ENCODE data around the gene BTBD16. TPM values are rescaled to one million over a fixed set of nuclear protein-coding genes. Genes with fewer than 3 reads are reported as not detected.

The BTBD16 gene
- total RNA-seq, 2 donors from 2014 or later: not detected

- ATAC-seq (no peak), DNase-seq (ENCODE audit: low spot score in 2 of 2) (no peak)
- Mint-ChIP-seq H3K9me3 (no peaks in the 10 kb centered on the region), H3K27ac (no peak overlapping the region), H3K36me3 (no peaks in the 10 kb centered on the region)
These were observed 67.7 kb downstream of the BTBD16 start for GRCh38 chr10:122338609-122339441.

- DNase-seq (ENCODE audit: low spot score in 2 of 2) (no peak), ATAC-seq (no peak)
- Mint-ChIP-seq H3K9me3 (no peaks in the 10 kb centered on the region), H3K36me3 (no peaks in the 10 kb centered on the region), H3K27ac (no peak overlapping the region)
These were observed 70.2 kb downstream of the BTBD16 start for GRCh38 chr10:122341141-122341810.

- H3K27ac Mint-ChIP-seq: no peak overlapping the region
- ATAC-seq: peak; percentile 59 to 64
- DNase-seq (ENCODE audit: low spot score in 2 of 2): peak in 1 of 2 donors; percentile 55
- H3K36me3 Mint-ChIP-seq: no peaks in the 10 kb centered on the region
- no peaks in the 10 kb centered on the region for H3K9me3 Mint-ChIP-seq
These were observed 71.4 kb downstream of the BTBD16 start for GRCh38 chr10:122342293-122343134.

- ATAC-seq (no peak), DNase-seq (ENCODE audit: low spot score in 2 of 2) (no peak)
- Mint-ChIP-seq H3K27ac (no peak overlapping the region), H3K9me3 (no peaks in the 10 kb centered on the region), H3K36me3 (no peaks in the 10 kb centered on the region)
These were observed 72.2 kb downstream of the BTBD16 start for GRCh38 chr10:122343135-122343800.

GRCh38 chr10:122343936-122344335 lies 72.8 kb downstream of the BTBD16 start:
- DNase-seq (ENCODE audit: low spot score in 2 of 2): no peak
- Mint-ChIP-seq H3K36me3 (no peaks in the 10 kb centered on the region), H3K9me3 (no peaks in the 10 kb centered on the region), H3K27ac (no peak overlapping the region)
- peak in 1 of 2 donors; percentile 19 for ATAC-seq

- ATAC-seq: peak; percentile 72 to 79
- peak overlapping the region in 1 of 2 donors; percentile 36 for H3K27ac Mint-ChIP-seq
- H3K9me3 Mint-ChIP-seq: no peaks in the 10 kb centered on the region
- no peak for DNase-seq (ENCODE audit: low spot score in 2 of 2)
- H3K36me3 Mint-ChIP-seq: no peaks in the 10 kb centered on the region
These were observed 73.7 kb downstream of the BTBD16 start for GRCh38 chr10:122344741-122345258.

GRCh38 chr10:122346326-122346950 lies 75.3 kb downstream of the BTBD16 start:
- ATAC-seq (no peak), DNase-seq (ENCODE audit: low spot score in 2 of 2) (no peak)
- Mint-ChIP-seq H3K27ac (no peak overlapping the region), H3K36me3 (no peaks in the 10 kb centered on the region), H3K9me3 (no peaks in the 10 kb centered on the region)

- Mint-ChIP-seq H3K9me3 (no peaks in the 10 kb centered on the region), H3K27ac (no peak overlapping the region), H3K36me3 (no peaks in the 10 kb centered on the region)
- ATAC-seq (no peak), DNase-seq (ENCODE audit: low spot score in 2 of 2) (no peak)
These were observed 76.2 kb downstream of the BTBD16 start for GRCh38 chr10:122347170-122347841.

- Mint-ChIP-seq H3K27ac (no peak overlapping the region), H3K36me3 (no peaks in the 10 kb centered on the region), H3K9me3 (no peaks in the 10 kb centered on the region)
- ATAC-seq: no peak
- DNase-seq (ENCODE audit: low spot score in 2 of 2): no peak
These were observed 77.4 kb downstream of the BTBD16 start for GRCh38 chr10:122348512-122348911.

- no peaks in the 10 kb centered on the region for H3K9me3 Mint-ChIP-seq
- ATAC-seq (no peak), DNase-seq (ENCODE audit: low spot score in 2 of 2) (no peak)
- H3K36me3 Mint-ChIP-seq: no peaks in the 10 kb centered on the region
- H3K27ac Mint-ChIP-seq: no peak overlapping the region
These were observed 77.9 kb downstream of the BTBD16 start for GRCh38 chr10:122348935-122349361.

GRCh38 chr10:122349758-122350369 lies 78.8 kb downstream of the BTBD16 start:
- DNase-seq (ENCODE audit: low spot score in 2 of 2): no peak
- Mint-ChIP-seq H3K36me3 (no peaks in the 10 kb centered on the region), H3K9me3 (no peaks in the 10 kb centered on the region), H3K27ac (no peak overlapping the region)
- ATAC-seq: no peak

- Mint-ChIP-seq H3K36me3 (no peaks in the 10 kb centered on the region), H3K9me3 (no peaks in the 10 kb centered on the region), H3K27ac (no peak overlapping the region)
- ATAC-seq (no peak), DNase-seq (ENCODE audit: low spot score in 2 of 2) (no peak)
These were observed 79.8 kb downstream of the BTBD16 start for GRCh38 chr10:122350893-122351292.

- DNase-seq (ENCODE audit: low spot score in 2 of 2) (no peak), ATAC-seq (no peak)
- H3K9me3 Mint-ChIP-seq: no peaks in the 10 kb centered on the region
- H3K27ac Mint-ChIP-seq: no peak overlapping the region
- H3K36me3 Mint-ChIP-seq: peaks cover under 1 to 3% of the 10 kb centered on the region in 2 donors
These were observed 81.9 kb downstream of the BTBD16 start for GRCh38 chr10:122352817-122353525.

GRCh38 chr10:122354383-122354782 lies 83.3 kb downstream of the BTBD16 start:
- Mint-ChIP-seq H3K36me3 (peaks cover 11 to 13% of the 10 kb centered on the region in 2 donors), H3K9me3 (peaks cover 6 to 9% of the 10 kb centered on the region in 2 donors)
- no peak for ATAC-seq

More at GRCh38 chr10:122354383-122354782, 83.3 kb downstream of the BTBD16 start:
- H3K27ac Mint-ChIP-seq: no peak overlapping the region
- DNase-seq (ENCODE audit: low spot score in 2 of 2): no peak

All from activated naive CD4-positive, alpha-beta T cell treated with anti-CD3 and anti-CD28 coated beads, Interleukin-2, amount 50 U/mL, for 72 hours (primary cell).